Fibroblast of mammary gland (primary cell): ENCODE results near the gene PDE4A.
"Not testable (repeated sequence)": the region's sequence is repeated elsewhere in the genome, so short reads cannot be mapped to it uniquely, and the experiment has no call there.

Source experiments
- DNase-seq: peaks from one replicate; pipeline ENCODE4 v3.0.0-alpha.2; 2010; ENCODE audit warnings: low read depth
- H3K4me3 ChIP-seq: 2 replicates; pipeline ENCODE4 v1.5.1; 2011; ENCODE audit warnings: low read depth, mild to moderate bottlenecking, low read length, moderate library complexity; ENCODE audit not compliant: control insufficient read depth
- TF ChIP-seq, protein P1 (sequence below): conservative IDR thresholded peaks from 2 replicates; pipeline ENCODE4 v1.5.1; 2011; ENCODE audit warnings: low read depth, low read length, inconsistent platforms; ENCODE audit not compliant: control insufficient read depth, insufficient read depth

The PDE4A gene

GRCh38 chr19:10420444-10421239, at the start of gene PDE4A:
PDE4A (plus strand) TSS chr19:10420538; CDS start chr19:10420765, 227 bp downstream.
- TF ChIP-seq, protein P1, sequence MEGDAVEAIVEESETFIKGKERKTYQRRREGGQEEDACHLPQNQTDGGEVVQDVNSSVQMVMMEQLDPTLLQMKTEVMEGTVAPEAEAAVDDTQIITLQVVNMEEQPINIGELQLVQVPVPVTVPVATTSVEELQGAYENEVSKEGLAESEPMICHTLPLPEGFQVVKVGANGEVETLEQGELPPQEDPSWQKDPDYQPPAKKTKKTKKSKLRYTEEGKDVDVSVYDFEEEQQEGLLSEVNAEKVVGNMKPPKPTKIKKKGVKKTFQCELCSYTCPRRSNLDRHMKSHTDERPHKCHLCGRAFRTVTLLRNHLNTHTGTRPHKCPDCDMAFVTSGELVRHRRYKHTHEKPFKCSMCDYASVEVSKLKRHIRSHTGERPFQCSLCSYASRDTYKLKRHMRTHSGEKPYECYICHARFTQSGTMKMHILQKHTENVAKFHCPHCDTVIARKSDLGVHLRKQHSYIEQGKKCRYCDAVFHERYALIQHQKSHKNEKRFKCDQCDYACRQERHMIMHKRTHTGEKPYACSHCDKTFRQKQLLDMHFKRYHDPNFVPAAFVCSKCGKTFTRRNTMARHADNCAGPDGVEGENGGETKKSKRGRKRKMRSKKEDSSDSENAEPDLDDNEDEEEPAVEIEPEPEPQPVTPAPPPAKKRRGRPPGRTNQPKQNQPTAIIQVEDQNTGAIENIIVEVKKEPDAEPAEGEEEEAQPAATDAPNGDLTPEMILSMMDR: no peak
- H3K4me3 ChIP-seq: peak within 1 kb of the TSS; percentile 46

GRCh38 chr19:10372690-10373089, 47.6 kb upstream of the PDE4A start:
- TF ChIP-seq, protein P1: no peak
- DNase-seq: no peak
- no peak overlapping the region for H3K4me3 ChIP-seq

More at GRCh38 chr19:10420444-10421239, at the start of gene PDE4A:
- DNase-seq: no peak

GRCh38 chr19:10374931-10375330, 45.4 kb upstream of the PDE4A start:
- DNase-seq: no peak
- TF ChIP-seq, protein P1: no peak

GRCh38 chr19:10377140-10377640, 43.1 kb upstream of the PDE4A start:
- H3K4me3 ChIP-seq, DNase-seq: not testable (repeated sequence)

More at GRCh38 chr19:10374931-10375330, 45.4 kb upstream of the PDE4A start:
- no peak overlapping the region for H3K4me3 ChIP-seq

- no peak for DNase-seq
- H3K4me3 ChIP-seq: no peak overlapping the region
- TF ChIP-seq, protein P1: no peak
Measured at GRCh38 chr19:10378124-10378523, 42.2 kb upstream of the PDE4A start.

GRCh38 chr19:10379880-10380312, 40.4 kb upstream of the PDE4A start:
- no peak for DNase-seq
- TF ChIP-seq, protein P1: no peak
- H3K4me3 ChIP-seq: peak overlapping the region; percentile 97

DNA sequence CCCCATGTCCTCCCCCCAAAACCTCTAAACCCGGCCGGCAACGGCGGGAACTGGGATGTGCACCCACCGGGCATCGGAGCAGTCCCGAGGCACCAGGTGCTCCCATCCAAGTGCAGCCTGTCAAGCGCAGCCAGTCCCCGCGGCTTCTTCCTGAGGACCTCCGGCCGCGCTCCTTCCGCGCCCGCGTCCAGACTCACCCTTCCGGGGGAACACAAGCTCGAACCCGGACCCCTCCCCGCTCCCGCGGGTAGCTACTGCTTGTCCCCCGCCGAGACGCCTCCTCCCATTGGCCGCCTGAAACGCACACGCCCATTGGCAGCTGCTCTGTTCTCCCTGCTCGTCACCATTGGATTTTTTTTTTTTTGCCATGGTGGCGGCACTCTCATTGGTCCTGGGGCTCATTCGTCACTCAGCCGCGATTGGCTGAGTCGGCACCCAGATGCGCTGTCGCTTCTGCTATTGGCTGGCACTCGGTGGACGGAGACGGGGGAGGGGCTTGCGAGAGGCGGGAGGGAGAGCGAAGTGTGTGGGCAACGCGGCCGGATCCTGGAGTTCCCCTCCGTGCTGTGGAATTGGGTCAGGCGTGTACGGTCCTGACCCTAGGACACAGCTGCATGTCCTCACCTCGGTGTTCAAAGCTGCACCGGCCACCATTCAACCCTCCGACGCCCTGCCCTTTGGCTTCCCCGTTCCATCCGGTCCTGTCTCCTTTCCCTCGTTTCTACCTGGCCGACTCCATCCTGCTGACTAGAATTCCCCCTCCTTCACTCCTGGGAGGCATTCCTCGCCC, 39.8 kb upstream of the PDE4A start, which contains the start of gene TYK2:
Gene TYK2 (minus strand): TSS at position 260 of the 790 bp plus-strand sequence. CDS start 2,166 bp downstream, outside the sequence.
- DNase-seq: peak; percentile 98
- TF ChIP-seq, protein P1: no peak
- peak within 1 kb of the TSS; percentile 97 for H3K4me3 ChIP-seq

- H3K4me3 ChIP-seq, DNase-seq: not testable (repeated sequence)
Measured at GRCh38 chr19:10383223-10383499, 37.2 kb upstream of the PDE4A start.
